HepG2 (cell line): ENCODE results near the gene SLC22A15. TPM values are rescaled to one million over a fixed set of nuclear protein-coding genes. Genes with fewer than 3 reads are reported as not detected.

Source experiments
- ATAC-seq: fragments of 200-7000 bp; cut with Tn5 transposase; 3 replicates; pipeline ENCODE4 v1.9.1; 2020; ENCODE audit warnings: mild to moderate bottlenecking, moderate library complexity
- BruUV-seq: library from RNA; stranded (reverse); fragments of 400-500 nt; replicated peaks from 2 replicates; lab custom pipeline; 2021; lab: Mats Ljungman, UMichigan
- CTCF ChIA-PET: fragments of 300-600 bp; formaldehyde crosslinking; extraction: SDS; loops from one replicate; lab custom pipeline; 2021; ENCODE audit warnings: low total read pairs, inconsistent platforms, low intra/inter-chr PET ratio; lab: Yijun Ruan, JAX
- POLR2A ChIA-PET: fragments of 350-600 bp; sonication (Branson Sonifier 250); formaldehyde crosslinking; loops from one replicate; lab custom pipeline; 2020; ENCODE audit warnings: antibody characterized with exemption, inconsistent platforms; lab: Yijun Ruan, JAX
- DNase-seq: peaks from one replicate; pipeline ENCODE4 v3.0.0-alpha.2; 2015; ENCODE audit warnings: low spot score
- FAIRE-seq: peaks from 3 replicates; lab custom pipeline; 2011; peaks lifted over from hg19 to GRCh38; lab: Jason Lieb, UNC
- H2AFZ ChIP-seq: one replicate; pipeline ENCODE4 v1.6.1; 2011; ENCODE audit warnings: low read length, inconsistent platforms
- H3K27ac ChIP-seq: fragments of 300-600 bp; 3 replicates; pipeline ENCODE4 v1.8.0; 2011; ENCODE audit warnings: mixed run types, mild to moderate bottlenecking, mixed read lengths, low read length, inconsistent platforms; ENCODE audit not compliant: insufficient read depth; ENCODE audit errors: extremely low read length
- H3K27me3 ChIP-seq, 2 experiments: fragments of 200-600 bp in 1 of 2; 2 replicates in 1 of 2; 3 replicates in 1 of 2; pipeline versions ENCODE4 v1.6.0 to v1.8.0; 2011; ENCODE audit warnings: low read length in 2 of 2, mild to moderate bottlenecking in 2 of 2, moderate library complexity in 2 of 2, inconsistent platforms in 1 of 2; ENCODE audit not compliant: insufficient read depth in 2 of 2, control insufficient read depth in 1 of 2
- H3K36me3 ChIP-seq, 2 experiments: fragments of 200-600 bp in 1 of 2; replicated peaks in 1 of 2; 2 replicates in 1 of 2; 3 replicates in 1 of 2; pipeline versions ENCODE4 v1.5.1 to v1.8.0; 2011; ENCODE audit warnings: low read length in 2 of 2, inconsistent platforms in 1 of 2; ENCODE audit not compliant: insufficient read depth in 2 of 2, control insufficient read depth in 1 of 2
- H3K4me1 ChIP-seq: 2 replicates; pipeline ENCODE4 v1.5.1; 2012; ENCODE audit warnings: low read length, inconsistent platforms; ENCODE audit not compliant: insufficient read depth
- H3K4me2 ChIP-seq: 2 replicates; pipeline ENCODE4 v1.6.0; 2011; ENCODE audit warnings: low read depth, low read length, inconsistent platforms
- H3K4me3 ChIP-seq, 3 experiments: fragments of 200-600 bp in 1 of 3; sonication (generic), shearing (Covaris generic) in 1 of 3; replicated peaks in 1 of 3; 2 replicates each; pipeline ENCODE4 v1.5.1; 2011 to 2016; ENCODE audit warnings: low read length in 3 of 3, inconsistent platforms in 2 of 3, low read depth in 2 of 3, mild to moderate bottlenecking in 2 of 3, control low read depth in 1 of 3, mixed read lengths in 1 of 3; ENCODE audit not compliant: insufficient read depth in 1 of 3
- H3K79me2 ChIP-seq: one replicate; pipeline ENCODE4 v1.6.1; 2011; ENCODE audit warnings: low read length, inconsistent platforms; ENCODE audit not compliant: insufficient read depth
- H3K9ac ChIP-seq: 2 replicates; pipeline ENCODE4 v1.6.0; 2011; ENCODE audit warnings: mild to moderate bottlenecking, low read depth, low read length, inconsistent platforms; ENCODE audit not compliant: insufficient read depth
- H3K9me3 ChIP-seq: 2 replicates; pipeline ENCODE4 v1.5.1; 2012; ENCODE audit warnings: mild to moderate bottlenecking, low read length
- H4K20me1 ChIP-seq: 2 replicates; pipeline ENCODE4 v1.6.0; 2011; ENCODE audit warnings: inconsistent platforms, mild to moderate bottlenecking, low read length, moderate library complexity; ENCODE audit not compliant: insufficient read depth
- CHD2 ChIP-seq: IDR thresholded peaks from 2 replicates; pipeline ENCODE4 v1.6.1; 2011; ENCODE audit warnings: low read depth, low read length, improper control_type of control experiment
- KMT2B ChIP-seq: IDR thresholded peaks from 2 replicates; pipeline ENCODE4 v1.6.1; 2016; ENCODE audit warnings: missing genetic modification reagents, missing compliant biosample characterization
- MEIS2 ChIP-seq: sonication (generic); formaldehyde crosslinking; IDR thresholded peaks from 2 replicates; pipeline ENCODE4 v1.9.0; 2021; ENCODE audit warnings: mild to moderate bottlenecking, missing genetic modification reagents
- PCBP1 ChIP-seq: fragments of 200-400 bp; formaldehyde crosslinking; IDR thresholded peaks from 2 replicates; pipeline ENCODE4 v1.6.1; 2017; ENCODE audit warnings: mild to moderate bottlenecking, low read depth, low read length, borderline replicate concordance
- SMARCE1 ChIP-seq: fragments of 450-650 bp; IDR thresholded peaks from 2 replicates; pipeline ENCODE4 v1.6.1; 2017; ENCODE audit warnings: borderline replicate concordance
- TCF12 ChIP-seq, 2 experiments: fragments of 450-650 bp in 1 of 2; sonication (generic) in 1 of 2; formaldehyde crosslinking in 1 of 2; IDR thresholded peaks; 2 replicates each; pipeline versions ENCODE4 v1.6.1 to v1.8.0; 2017 to 2022; ENCODE audit warnings: antibody characterized with exemption in 1 of 2, mild to moderate bottlenecking in 1 of 2, missing genetic modification reagents in 1 of 2, moderate library complexity in 1 of 2
- ZBTB21 ChIP-seq: sonication (generic); formaldehyde crosslinking; IDR thresholded peaks from 2 replicates; pipeline ENCODE4 v1.4.0; 2020; ENCODE audit warnings: missing genetic modification reagents
- ZNF879 ChIP-seq: sonication (generic); formaldehyde crosslinking; IDR thresholded peaks from 2 replicates; pipeline ENCODE4 v1.8.1; 2023; ENCODE audit warnings: missing genetic modification reagents
- WGBS: methylation state at CpG from one replicate; pipeline ENCODE4 v1.1.6; 2017; ENCODE audit warnings: low lambda C conversion rate; 5-methylcytosine and 5-hydroxymethylcytosine counted together
- in situ Hi-C: cut with HindIII; loops from 2 replicates; pipeline ENCODE4 v1.10.0; 2017; ENCODE audit warnings: low pct_unique_long_range_greater_than_20kb; ENCODE audit not compliant: extremely low pct_ligation_motif_present
- intact Hi-C: fragments of 100-400 bp; cut with micrococcal nuclease; formaldehyde crosslinking; loops from one replicate; pipeline ENCODE4 v1.10.0; 2022; ENCODE audit not compliant: unreplicated experiment
- polyA plus RNA-seq, 8 experiments: library from polyadenylated mRNA; depleted of rRNA in 3 of 8; stranded (reverse) in 7 of 8; unstranded in 1 of 8; fragments of >200 nt; fragmentation: Illumina TruSeq in 4 of 8; extraction: Trizol in 4 of 8; gene quantifications; 2 replicates each; pipeline versions ENCODE4 v1.2.1 to v1.2.3, GENCODE V29; 2011 to 2016; ENCODE audit warnings: low read depth in 4 of 8, missing spikeins in 1 of 8, mixed read lengths in 1 of 8; ENCODE audit not compliant: insufficient read depth in 1 of 8
- total RNA-seq, 5 experiments: library from RNA; depleted of rRNA; stranded (reverse); fragments of >200 nt; fragmentation: Illumina TruSeq; extraction: Trizol; gene quantifications; 2 replicates each; pipeline ENCODE4 v1.2.3, GENCODE V29; 2016; ENCODE audit warnings: low read depth in 1 of 5
- TF ChIP-seq, protein P1 (sequence below): sonication (generic); formaldehyde crosslinking; IDR thresholded peaks from 2 replicates; pipeline ENCODE4 v1.4.0; 2020; ENCODE audit warnings: missing genetic modification reagents
- TF ChIP-seq, protein P2 (sequence below): IDR thresholded peaks from 2 replicates; pipeline ENCODE4 v1.6.1; 2016; ENCODE audit warnings: low read depth, missing genetic modification reagents, missing compliant biosample characterization
- TF ChIP-seq, protein P3 (sequence below): IDR thresholded peaks from 2 replicates; pipeline ENCODE4 v1.6.1; 2016; ENCODE audit warnings: missing genetic modification reagents, missing compliant biosample characterization

The SLC22A15 gene
- total and polyA plus RNA-seq, 2 of the 13 experiments (the other 11 are each of a cell fraction or from before 2014, with no cell fraction given) = 0.24 to 1.7 TPM

DNA sequence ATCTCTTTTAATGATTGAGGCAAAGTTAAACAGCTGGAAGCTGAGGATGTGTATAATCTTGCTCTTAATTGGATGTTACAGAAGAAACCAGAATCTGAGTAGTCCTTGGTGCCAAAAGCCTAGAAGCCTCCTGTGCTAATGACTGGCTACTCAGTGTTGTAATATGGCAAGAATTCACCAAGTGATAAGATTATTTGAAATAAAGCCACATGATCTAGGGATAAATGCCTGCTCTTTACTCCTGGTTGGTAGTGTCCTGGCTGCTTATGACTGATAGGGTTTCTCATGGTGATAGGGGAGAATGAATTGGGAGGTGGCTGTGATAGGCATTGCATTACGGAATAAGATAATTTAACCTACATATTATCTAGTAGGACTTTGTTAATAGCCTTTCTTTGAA, 121.3 kb downstream of the SLC22A15 start:
- Histone ChIP-seq H3K9me3 (peaks cover 5% of the 10 kb centered on the region; the same call in 1 of the 2 replicates), H3K27me3 (no peaks in the 10 kb centered on the region), H3K79me2 (no peaks in the 10 kb centered on the region), H2AFZ (no peak overlapping the region), H3K4me3 (no peak overlapping the region), H3K9ac (no peak overlapping the region), H3K27ac (no peak overlapping the region), H3K4me1 (peaks cover 21% of the 10 kb centered on the region), H3K4me2 (no peak overlapping the region), H4K20me1 (no peaks in the 10 kb centered on the region), H3K36me3 (no peaks in the 10 kb centered on the region)
- intact Hi-C loops (loop anchor here (1.0 to 10.0 kb wide), 2 partner anchors 17 to 63 kb away; no protein-coding TSS in a partner anchor), in situ Hi-C loops (no loop called here)
- WGBS = 52% methylated on average over 1 of the region's 1 CpG
- POLR2A ChIA-PET = no interaction called here
- no TSS peak for BruUV-seq
- DNase-seq (no peak), ATAC-seq (no peak), FAIRE-seq (no peak)
- TF ChIP-seq CHD2 (no peak), ZBTB21 (CRISPR knock-in tag) (no peak), TCF12 (IDR thresholded peaks at IDR 0.05) (no peak), TCF12 (CRISPR knock-in tag; IDR thresholded peaks at IDR 0.05) (no peak), SMARCE1 (no peak), ZNF879 (CRISPR knock-in tag) (no peak), KMT2B (CRISPR knock-in tag) (no peak), PCBP1 (no peak), MEIS2 (CRISPR knock-in tag) (no peak)
- TF ChIP-seq, protein P1, sequence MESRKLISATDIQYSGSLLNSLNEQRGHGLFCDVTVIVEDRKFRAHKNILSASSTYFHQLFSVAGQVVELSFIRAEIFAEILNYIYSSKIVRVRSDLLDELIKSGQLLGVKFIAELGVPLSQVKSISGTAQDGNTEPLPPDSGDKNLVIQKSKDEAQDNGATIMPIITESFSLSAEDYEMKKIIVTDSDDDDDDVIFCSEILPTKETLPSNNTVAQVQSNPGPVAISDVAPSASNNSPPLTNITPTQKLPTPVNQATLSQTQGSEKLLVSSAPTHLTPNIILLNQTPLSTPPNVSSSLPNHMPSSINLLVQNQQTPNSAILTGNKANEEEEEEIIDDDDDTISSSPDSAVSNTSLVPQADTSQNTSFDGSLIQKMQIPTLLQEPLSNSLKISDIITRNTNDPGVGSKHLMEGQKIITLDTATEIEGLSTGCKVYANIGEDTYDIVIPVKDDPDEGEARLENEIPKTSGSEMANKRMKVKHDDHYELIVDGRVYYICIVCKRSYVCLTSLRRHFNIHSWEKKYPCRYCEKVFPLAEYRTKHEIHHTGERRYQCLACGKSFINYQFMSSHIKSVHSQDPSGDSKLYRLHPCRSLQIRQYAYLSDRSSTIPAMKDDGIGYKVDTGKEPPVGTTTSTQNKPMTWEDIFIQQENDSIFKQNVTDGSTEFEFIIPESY (CRISPR knock-in tag) = no peak
- TF ChIP-seq, protein P2, sequence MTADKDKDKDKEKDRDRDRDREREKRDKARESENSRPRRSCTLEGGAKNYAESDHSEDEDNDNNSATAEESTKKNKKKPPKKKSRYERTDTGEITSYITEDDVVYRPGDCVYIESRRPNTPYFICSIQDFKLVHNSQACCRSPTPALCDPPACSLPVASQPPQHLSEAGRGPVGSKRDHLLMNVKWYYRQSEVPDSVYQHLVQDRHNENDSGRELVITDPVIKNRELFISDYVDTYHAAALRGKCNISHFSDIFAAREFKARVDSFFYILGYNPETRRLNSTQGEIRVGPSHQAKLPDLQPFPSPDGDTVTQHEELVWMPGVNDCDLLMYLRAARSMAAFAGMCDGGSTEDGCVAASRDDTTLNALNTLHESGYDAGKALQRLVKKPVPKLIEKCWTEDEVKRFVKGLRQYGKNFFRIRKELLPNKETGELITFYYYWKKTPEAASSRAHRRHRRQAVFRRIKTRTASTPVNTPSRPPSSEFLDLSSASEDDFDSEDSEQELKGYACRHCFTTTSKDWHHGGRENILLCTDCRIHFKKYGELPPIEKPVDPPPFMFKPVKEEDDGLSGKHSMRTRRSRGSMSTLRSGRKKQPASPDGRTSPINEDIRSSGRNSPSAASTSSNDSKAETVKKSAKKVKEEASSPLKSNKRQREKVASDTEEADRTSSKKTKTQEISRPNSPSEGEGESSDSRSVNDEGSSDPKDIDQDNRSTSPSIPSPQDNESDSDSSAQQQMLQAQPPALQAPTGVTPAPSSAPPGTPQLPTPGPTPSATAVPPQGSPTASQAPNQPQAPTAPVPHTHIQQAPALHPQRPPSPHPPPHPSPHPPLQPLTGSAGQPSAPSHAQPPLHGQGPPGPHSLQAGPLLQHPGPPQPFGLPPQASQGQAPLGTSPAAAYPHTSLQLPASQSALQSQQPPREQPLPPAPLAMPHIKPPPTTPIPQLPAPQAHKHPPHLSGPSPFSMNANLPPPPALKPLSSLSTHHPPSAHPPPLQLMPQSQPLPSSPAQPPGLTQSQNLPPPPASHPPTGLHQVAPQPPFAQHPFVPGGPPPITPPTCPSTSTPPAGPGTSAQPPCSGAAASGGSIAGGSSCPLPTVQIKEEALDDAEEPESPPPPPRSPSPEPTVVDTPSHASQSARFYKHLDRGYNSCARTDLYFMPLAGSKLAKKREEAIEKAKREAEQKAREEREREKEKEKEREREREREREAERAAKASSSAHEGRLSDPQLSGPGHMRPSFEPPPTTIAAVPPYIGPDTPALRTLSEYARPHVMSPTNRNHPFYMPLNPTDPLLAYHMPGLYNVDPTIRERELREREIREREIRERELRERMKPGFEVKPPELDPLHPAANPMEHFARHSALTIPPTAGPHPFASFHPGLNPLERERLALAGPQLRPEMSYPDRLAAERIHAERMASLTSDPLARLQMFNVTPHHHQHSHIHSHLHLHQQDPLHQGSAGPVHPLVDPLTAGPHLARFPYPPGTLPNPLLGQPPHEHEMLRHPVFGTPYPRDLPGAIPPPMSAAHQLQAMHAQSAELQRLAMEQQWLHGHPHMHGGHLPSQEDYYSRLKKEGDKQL (CRISPR knock-in tag) = no peak
- TF ChIP-seq, protein P3, sequence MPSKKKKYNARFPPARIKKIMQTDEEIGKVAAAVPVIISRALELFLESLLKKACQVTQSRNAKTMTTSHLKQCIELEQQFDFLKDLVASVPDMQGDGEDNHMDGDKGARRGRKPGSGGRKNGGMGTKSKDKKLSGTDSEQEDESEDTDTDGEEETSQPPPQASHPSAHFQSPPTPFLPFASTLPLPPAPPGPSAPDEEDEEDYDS (CRISPR knock-in tag) = no peak
- CTCF ChIA-PET = no interaction called here
